CD4-positive, alpha-beta T cell (primary cell): Measurements from ENCODE around the gene CAPRIN1. TPM values are rescaled to one million over a fixed set of nuclear protein-coding genes. Genes with fewer than 3 reads are reported as not detected.

Experiments
- ATAC-seq: fragments of 200-7000 bp; cut with Tn5 transposase; one replicate; pipeline ENCODE4 v1.10.0; 2022; ENCODE audit warnings: mild to moderate bottlenecking; ENCODE audit not compliant: poor library complexity
- CTCF ChIA-PET: fragments of 350-600 bp; sonication (Branson Sonifier 250); formaldehyde crosslinking; loops from one replicate; lab custom pipeline; 2021; ENCODE audit warnings: antibody characterized with exemption, inconsistent platforms; lab: Charles Lee
- POLR2A ChIA-PET: fragments of 350-600 bp; sonication (Branson Sonifier 250); formaldehyde crosslinking; loops from one replicate; lab custom pipeline; 2021; ENCODE audit warnings: antibody characterized with exemption, inconsistent platforms; lab: Charles Lee
- DNase-seq, 14 experiments: peaks; one replicate each; pipeline ENCODE4 v3.0.0-alpha.2; 2013 to 2020; ENCODE audit warnings: mixed read lengths in 2 of 14
- H3K27ac ChIP-seq, 2 donors: one replicate each; pipeline versions ENCODE4 v1.5.1 to v1.7.0; 2013; ENCODE audit warnings: low read length in 2 of 2, low read depth in 1 of 2, mild to moderate bottlenecking in 1 of 2
- H3K27me3 ChIP-seq, 2 experiments: 1 replicate in 1 of 2; 2 replicates in 1 of 2; pipeline versions ENCODE4 v1.6.1 to v1.7.0; 2013; ENCODE audit warnings: low read length in 2 of 2, control low read depth in 1 of 2, mild to moderate bottlenecking in 1 of 2, moderate library complexity in 1 of 2; ENCODE audit not compliant: insufficient read depth in 2 of 2, control insufficient read depth in 1 of 2
- H3K36me3 ChIP-seq: one replicate; pipeline ENCODE4 v1.6.1; 2013; ENCODE audit warnings: low read length, control low read depth; ENCODE audit not compliant: insufficient read depth
- H3K4me1 ChIP-seq: one replicate; pipeline ENCODE4 v1.6.1; 2013; ENCODE audit warnings: low read length, control low read depth; ENCODE audit not compliant: insufficient read depth
- H3K4me3 ChIP-seq: one replicate; pipeline ENCODE4 v1.5.1; 2013; ENCODE audit warnings: mild to moderate bottlenecking, low read length, moderate library complexity
- H3K9me3 ChIP-seq, 2 experiments: 1 replicate in 1 of 2; 2 replicates in 1 of 2; pipeline versions ENCODE4 v1.6.1 to v1.7.0; 2013; ENCODE audit warnings: low read length in 2 of 2, mild to moderate bottlenecking in 2 of 2, control low read depth in 1 of 2, moderate library complexity in 1 of 2; ENCODE audit not compliant: control insufficient read depth in 1 of 2, insufficient read depth in 1 of 2
- H3K27ac Mint-ChIP-seq: one replicate; pipeline ENCODE4 v1.8.0; 2020; ENCODE audit warnings: mixed read lengths
- H3K27me3 Mint-ChIP-seq: one replicate; pipeline ENCODE4 v1.8.0; 2021; ENCODE audit warnings: mixed read lengths
- H3K36me3 Mint-ChIP-seq: one replicate; pipeline ENCODE4 v1.8.0; 2021; ENCODE audit warnings: low read depth, mixed read lengths
- H3K4me1 Mint-ChIP-seq: one replicate; pipeline ENCODE4 v1.8.0; 2021; ENCODE audit warnings: low read depth, mixed read lengths
- H3K4me3 Mint-ChIP-seq: one replicate; pipeline ENCODE4 v1.8.0; 2020; ENCODE audit warnings: mild to moderate bottlenecking, mixed read lengths
- H3K9me3 Mint-ChIP-seq: one replicate; pipeline ENCODE4 v1.8.0; 2020; ENCODE audit warnings: mixed read lengths
- intact Hi-C, 2 experiments: fragments of 100-400 bp; cut with DNase I in 1 of 2; cut with micrococcal nuclease in 1 of 2; formaldehyde crosslinking; loops; one replicate each; pipeline versions ENCODE4 v1.15.1 to v1.9.0; 2023 to 2025; cut with DNase I, micrococcal nuclease
- total RNA-seq, 174 experiments: library from RNA in 2 of 174; stranded (reverse) in 2 of 174; gene quantifications; one replicate each; pipeline ENCODE4 v1.2.3 and lab custom pipeline; 2021 to 2026
- TF ChIP-seq, protein P1 (sequence below): fragments of 200-600 bp; IDR thresholded peaks from one replicate; pipeline ENCODE4 v1.8.0; 2022; ENCODE audit warnings: antibody characterized with exemption, mild to moderate bottlenecking

Gene CAPRIN1
- total RNA-seq, 2 experiments from 2014 or later = 107 TPM

DNA sequence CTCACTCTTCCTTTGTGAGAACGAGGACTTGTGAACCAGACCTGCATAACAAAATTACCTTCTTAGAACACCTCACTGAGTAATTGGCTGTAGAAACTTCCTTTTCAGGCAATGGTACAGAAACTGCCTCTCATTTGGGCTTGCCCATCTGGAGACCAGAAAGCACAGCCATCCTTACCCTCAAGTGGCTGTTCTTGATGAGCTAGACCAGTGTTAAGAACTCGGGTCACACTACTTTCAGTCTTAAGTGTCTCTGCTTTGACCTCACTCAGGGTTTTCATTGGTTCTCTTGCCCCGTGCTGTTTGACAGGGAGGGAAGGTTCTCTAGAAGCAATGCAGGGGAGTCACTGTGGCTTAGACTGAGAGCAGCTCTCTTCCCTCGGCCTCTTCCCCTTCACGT is 83.2 kb downstream of the CAPRIN1 start:
- Histone ChIP-seq H3K4me1 (no peaks in the 10 kb centered on the region), H3K27me3 (no peaks in the 10 kb centered on the region), H3K36me3 (peaks cover 91% of the 10 kb centered on the region), H3K27ac (no peak overlapping the region), H3K4me3 (no peak overlapping the region), H3K9me3 (no peaks in the 10 kb centered on the region)
- TF ChIP-seq, protein P1, sequence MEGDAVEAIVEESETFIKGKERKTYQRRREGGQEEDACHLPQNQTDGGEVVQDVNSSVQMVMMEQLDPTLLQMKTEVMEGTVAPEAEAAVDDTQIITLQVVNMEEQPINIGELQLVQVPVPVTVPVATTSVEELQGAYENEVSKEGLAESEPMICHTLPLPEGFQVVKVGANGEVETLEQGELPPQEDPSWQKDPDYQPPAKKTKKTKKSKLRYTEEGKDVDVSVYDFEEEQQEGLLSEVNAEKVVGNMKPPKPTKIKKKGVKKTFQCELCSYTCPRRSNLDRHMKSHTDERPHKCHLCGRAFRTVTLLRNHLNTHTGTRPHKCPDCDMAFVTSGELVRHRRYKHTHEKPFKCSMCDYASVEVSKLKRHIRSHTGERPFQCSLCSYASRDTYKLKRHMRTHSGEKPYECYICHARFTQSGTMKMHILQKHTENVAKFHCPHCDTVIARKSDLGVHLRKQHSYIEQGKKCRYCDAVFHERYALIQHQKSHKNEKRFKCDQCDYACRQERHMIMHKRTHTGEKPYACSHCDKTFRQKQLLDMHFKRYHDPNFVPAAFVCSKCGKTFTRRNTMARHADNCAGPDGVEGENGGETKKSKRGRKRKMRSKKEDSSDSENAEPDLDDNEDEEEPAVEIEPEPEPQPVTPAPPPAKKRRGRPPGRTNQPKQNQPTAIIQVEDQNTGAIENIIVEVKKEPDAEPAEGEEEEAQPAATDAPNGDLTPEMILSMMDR = no peak
- no peaks in the 10 kb centered on the region for H3K9me3 Mint-ChIP-seq
- H3K27me3 Mint-ChIP-seq = no peaks in the 10 kb centered on the region
- ChIA-PET CTCF (no interaction called here), POLR2A (no interaction called here)
- H3K4me3 Mint-ChIP-seq = no peak overlapping the region
- ATAC-seq (no peak), DNase-seq (no peak)
- peaks cover 94% of the 10 kb centered on the region for H3K36me3 Mint-ChIP-seq
- H3K4me1 Mint-ChIP-seq = no peaks in the 10 kb centered on the region
- intact Hi-C loops = no loop called here
- H3K27ac Mint-ChIP-seq = no peak overlapping the region

DNA sequence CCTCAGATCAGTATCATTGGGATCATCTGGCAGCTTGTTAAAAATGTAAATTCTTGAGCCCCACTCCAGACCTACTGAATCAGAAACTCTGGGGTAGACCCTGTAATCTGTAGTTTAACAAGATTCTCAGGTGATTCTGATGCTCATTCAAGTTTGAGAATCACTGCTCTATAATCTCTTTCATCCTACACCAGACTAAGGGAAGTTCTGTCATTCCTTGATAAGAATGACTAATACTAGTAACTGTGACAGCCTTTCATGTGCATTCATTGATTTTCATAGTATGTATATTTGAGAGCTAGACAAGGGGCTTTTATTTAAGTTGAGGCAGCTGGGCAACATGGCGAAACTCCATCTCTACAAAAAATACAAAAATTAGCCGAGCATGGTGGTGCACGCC is 83.9 kb downstream of the CAPRIN1 start:
- DNase-seq (no peak), ATAC-seq (no peak)
- peaks cover 94% of the 10 kb centered on the region for H3K36me3 Mint-ChIP-seq
- no peak overlapping the region for H3K4me3 Mint-ChIP-seq
- TF ChIP-seq, protein P1 = no peak
- Histone ChIP-seq H3K27ac (no peak overlapping the region), H3K36me3 (peaks cover 92% of the 10 kb centered on the region), H3K27me3 (no peaks in the 10 kb centered on the region), H3K4me1 (no peaks in the 10 kb centered on the region), H3K4me3 (no peak overlapping the region), H3K9me3 (no peaks in the 10 kb centered on the region)
- CTCF ChIA-PET = interaction anchor here (1.2 kb wide), 1 partner anchor 75 kb away, joined by 6 read pairs; no protein-coding TSS in a partner anchor
- H3K4me1 Mint-ChIP-seq = no peaks in the 10 kb centered on the region
- no peaks in the 10 kb centered on the region for H3K9me3 Mint-ChIP-seq
- intact Hi-C loops = no loop called here
- H3K27ac Mint-ChIP-seq = no peak overlapping the region
- no peaks in the 10 kb centered on the region for H3K27me3 Mint-ChIP-seq
- POLR2A ChIA-PET = no interaction called here

DNA sequence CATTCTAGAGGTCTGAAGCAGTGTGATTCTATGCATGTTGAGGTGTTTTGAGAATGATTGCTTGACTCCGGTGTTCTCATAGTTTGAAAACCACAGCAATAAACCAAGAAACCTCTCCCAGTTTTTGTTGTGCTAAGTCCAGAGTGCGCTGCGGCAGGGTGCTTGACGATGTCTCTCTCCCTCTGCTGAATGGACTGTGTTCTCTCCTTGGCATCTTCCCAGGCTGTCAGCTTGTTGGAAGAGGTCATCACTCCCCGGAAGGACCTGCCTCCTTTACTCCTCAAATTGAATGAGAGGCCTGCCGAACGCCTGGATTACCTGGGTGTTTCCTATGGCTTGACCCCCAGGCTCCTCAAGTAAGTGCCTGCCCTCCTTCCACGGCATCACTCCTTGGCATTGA is 84.9 kb downstream of the CAPRIN1 start:
- ATAC-seq (no peak), DNase-seq (no peak)
- TF ChIP-seq, protein P1 = no peak
- POLR2A ChIA-PET = no interaction called here
- no peak overlapping the region for H3K4me3 ChIP-seq
- peaks cover 95% of the 10 kb centered on the region for H3K36me3 Mint-ChIP-seq
- peaks cover 92% of the 10 kb centered on the region for H3K36me3 ChIP-seq
- no peaks in the 10 kb centered on the region for H3K4me1 Mint-ChIP-seq
- no peaks in the 10 kb centered on the region for H3K27me3 Mint-ChIP-seq
- CTCF ChIA-PET = interaction anchor here (1.2 kb wide), 1 partner anchor 76 kb away, joined by 6 read pairs; no protein-coding TSS in a partner anchor
- no peak overlapping the region for H3K27ac Mint-ChIP-seq
- intact Hi-C loops = no loop called here
- H3K9me3 Mint-ChIP-seq = no peaks in the 10 kb centered on the region
- no peaks in the 10 kb centered on the region for H3K4me1 ChIP-seq
- no peak overlapping the region for H3K27ac ChIP-seq
- no peaks in the 10 kb centered on the region for H3K27me3 ChIP-seq
- H3K9me3 ChIP-seq = no peaks in the 10 kb centered on the region
- H3K4me3 Mint-ChIP-seq = no peak overlapping the region
